Measurements from ENCODE around the gene S100A6.
A peak's percentile ranks its signal among the peaks of the same experiment; 100 is the strongest.
"Not testable (repeated sequence)": the region's sequence is repeated elsewhere in the genome, so short reads cannot be mapped to it uniquely, and the experiment has no call there.

The S100A6 gene

DNA sequence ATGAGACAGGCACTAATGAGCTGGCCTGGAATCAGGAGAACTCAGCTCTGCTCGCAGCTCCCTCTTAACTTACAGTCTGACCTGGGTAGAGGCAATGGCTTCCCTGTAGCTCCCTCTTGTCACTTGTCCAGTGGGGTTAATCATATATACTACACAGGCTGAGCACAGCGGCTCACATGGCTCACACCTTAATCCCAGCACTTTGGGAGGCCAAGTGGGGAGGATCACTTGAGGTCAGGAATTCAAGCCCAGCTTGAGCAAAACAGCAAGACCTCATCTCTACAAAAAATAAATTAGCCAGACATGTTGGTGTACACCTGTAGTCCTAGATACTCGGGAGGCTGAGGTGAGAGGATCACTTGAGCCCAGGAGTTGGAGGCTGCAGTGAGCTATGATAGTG lies 4.2 kb downstream of the S100A6 start:
- DNase-seq (ENCODE audit: low read depth), result no peak

DNA sequence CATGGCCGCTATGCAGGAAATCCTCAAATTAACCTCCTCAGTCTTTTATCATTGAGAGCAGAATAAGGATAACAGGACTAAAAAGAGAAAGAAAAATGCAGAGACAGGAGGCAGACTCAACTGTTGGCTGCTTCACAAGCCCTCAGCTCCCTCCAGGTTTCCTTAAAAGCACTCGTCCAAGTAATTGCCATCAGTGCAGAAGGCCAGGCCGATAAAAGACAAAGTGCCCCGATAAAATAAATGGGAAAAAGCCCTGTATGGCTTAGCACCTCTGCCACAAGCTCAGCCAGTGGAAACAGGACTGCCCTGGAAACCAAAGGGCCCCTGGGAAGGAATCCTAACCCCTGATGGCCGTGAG lies 8.1 kb downstream of the S100A6 start:
- no peak for DNase-seq (ENCODE audit: low read depth)

DNA sequence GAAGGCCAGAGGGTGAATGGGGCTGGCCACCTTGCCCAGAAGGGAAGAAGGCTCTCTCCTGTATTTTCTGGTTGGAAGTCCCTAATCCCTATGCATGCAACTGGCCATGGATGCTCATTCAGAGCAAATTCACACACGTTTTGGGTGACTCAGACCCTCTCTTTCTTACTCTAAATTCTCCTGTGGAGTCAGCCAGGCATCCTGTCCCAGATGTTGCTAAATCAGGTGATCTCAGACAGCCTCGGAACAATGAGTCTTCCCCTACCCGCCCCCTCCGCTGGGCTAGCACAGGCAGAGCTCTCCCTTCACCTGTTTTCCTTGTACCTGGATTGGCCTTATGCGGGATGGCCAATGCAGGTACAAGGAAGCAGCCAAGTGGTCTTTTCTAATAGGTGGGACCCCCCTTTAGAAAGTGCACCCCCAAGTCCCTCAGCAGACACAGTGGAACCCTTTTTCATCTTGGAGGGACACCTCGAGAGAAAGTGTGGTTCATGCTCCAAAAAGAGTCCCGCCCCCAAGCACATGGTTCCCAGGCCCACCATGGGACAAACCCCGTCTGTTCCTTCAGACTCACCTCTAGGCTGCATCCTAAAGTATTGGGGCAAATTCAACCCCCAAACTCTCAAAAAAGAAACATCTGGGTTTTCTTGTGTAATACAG lies 8.6 kb downstream of the S100A6 start:
- no peak for DNase-seq (ENCODE audit: low read depth)

DNA sequence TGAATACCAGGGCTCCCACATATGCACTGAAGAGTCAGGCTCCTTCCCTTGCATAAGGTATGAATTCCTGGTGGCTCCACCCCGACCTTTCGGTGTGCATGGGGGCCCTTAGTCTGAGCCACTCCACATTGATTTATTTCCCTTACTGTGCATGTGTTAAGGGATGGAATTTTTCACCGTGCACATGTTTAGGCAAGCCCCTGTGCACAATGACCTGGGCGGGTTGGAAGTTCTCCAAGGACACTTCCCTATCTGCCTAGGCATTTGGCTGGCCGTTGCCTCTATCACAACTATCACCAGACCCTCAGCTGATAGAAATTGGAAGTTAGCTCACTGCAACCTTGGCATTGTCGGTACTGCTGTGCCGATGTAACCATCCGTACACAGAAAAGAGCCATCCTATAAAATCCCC lies 9.7 kb downstream of the S100A6 start:
- DNase-seq (ENCODE audit: low read depth), result no peak

DNA sequence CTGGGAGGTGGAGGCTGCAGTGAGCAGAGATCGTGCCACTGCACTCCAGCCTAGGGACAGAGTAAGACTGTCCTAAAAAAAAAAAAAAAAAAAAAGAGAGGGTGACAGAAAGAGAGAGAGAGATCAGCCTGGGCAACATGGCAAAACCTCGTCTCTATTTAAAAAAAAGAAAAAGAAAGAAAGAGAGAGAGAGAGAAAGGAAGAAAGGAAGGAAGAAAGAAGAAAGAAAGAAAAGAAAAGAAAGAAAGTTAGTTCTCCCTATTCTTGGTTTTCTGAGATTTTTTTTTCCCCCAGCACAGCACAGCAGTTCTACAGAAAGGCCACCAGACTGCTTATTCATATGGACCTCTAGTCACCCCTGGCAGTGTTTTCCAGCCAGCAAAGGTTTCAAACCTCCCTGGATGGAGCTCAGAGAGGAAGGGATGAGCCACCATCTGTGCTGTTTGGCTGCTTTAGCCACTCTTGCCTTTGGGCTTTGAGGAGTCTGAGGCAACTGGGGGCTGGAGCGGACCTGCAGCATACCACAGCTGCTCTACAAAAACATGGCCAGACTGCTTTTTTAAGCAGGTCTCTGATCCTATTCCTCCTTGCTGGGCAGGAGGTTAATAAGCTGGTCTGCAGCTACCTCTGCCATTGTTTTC lies 10.6 kb downstream of the S100A6 start:
- no peak for DNase-seq (ENCODE audit: low read depth)

DNA sequence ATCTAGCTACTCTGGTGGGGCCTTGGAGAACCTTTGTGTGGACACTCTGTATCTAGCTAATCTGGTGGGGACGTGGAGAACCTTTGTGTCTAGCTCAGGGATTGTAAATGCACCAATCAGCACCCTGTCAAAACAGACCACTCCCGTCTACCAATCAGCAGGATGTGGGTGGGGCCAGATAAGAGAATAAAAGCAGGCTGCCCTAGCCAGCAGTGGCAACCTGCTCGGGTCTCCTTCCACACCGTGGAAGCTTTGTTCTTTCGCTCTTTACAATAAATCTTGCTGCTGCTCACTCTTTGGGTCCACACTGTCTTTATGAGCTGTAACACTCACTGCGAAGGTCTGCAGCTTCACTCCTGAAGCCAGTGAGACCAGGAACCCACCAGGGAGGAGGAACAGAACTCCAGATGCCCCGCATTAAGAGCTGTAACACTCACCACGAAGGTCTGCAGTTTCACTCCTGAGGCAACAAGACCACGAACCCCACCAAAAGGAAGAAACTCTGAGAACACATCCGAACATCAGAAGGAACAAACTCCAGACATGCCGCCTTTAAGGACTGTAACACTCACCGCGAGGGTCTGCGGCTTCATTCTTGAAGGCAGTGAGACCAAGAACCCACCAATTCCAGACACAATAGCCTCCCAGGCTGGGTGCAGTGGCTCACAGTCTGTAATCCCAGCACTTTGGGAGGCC lies 13.3 kb downstream of the S100A6 start:
- not testable (repeated sequence) for DNase-seq (ENCODE audit: low read depth)

DNA sequence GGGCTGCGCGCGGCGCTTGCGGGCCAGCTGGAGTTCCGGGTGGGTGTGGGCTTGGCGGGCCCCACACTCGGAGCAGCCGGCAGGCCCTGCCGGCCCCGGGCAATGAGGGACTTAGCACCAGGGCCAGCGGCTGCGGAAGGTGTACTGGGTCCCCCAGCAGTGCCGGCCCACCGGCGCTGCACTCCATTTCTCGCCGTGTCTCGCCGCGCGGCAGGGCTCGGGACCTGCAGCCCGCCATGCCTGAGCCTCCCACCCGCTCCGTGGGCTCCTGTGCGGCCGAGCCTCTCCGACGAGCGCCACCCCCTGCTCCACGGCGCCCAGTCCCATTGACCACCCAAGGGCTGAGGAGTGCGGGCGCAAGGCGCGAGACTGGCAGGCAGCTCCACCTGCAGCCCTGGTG lies 14.0 kb downstream of the S100A6 start:
- not testable (repeated sequence) for DNase-seq (ENCODE audit: low read depth)

DNA sequence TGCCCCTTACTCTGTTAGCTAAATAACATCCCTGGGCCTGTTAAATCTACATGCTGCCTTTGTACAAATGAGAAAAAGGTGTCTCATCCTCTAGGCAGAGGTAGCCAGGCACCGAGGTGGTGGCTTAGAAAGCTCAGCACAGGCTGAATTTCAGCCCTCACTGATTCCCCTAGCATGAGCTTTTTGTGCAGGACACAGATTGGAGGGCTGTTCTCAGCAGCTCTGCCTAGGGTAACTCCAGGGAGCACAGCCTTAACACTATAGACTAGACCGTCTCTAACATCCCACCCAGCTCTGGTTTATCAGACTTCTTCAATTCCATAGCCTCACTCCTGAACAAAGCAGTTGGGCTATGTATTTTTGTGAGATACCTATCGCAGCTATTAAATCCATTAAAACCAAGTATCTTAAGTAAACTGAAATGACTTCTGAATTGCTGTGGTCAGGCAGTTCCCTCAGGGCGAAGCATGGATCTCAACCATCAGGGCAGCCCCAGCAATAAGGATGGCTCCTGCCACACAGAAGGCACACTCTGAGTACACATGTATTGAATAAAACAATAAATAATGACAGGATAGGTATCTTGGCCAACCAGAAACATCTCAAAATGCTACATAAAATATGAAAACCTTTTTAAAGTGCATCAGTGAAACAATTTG lies 14.8 kb downstream of the S100A6 start:
- DNase-seq (ENCODE audit: low read depth), result no peak

DNA sequence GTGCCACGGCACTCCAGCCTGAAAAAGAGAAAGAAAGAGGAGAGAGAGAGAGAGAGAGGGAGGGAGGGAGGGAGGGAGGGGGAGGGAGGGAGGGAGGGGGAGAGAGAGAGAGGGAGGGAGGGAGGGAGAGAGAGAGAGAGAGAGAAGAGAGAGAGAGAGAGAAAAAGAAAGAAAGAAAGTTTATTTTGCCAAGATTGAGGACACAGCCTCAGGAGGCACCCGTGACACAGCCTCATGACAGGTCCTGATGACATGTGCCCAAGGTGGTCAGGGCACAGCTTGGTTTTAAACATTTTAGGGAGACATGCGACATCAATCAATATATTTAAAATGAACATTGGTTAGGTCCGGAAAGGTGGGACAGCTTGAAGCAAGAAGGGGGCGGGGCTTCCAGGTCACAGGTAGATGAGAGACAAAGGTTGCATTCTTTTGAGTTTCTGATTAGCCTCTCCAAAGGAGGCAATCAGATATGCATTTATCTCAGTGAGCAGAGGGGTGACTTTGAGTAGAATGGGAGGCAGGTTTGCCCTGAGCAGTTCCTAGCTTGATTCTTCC lies 15.6 kb downstream of the S100A6 start:
- DNase-seq (ENCODE audit: low read depth), result not testable (repeated sequence)

DNA sequence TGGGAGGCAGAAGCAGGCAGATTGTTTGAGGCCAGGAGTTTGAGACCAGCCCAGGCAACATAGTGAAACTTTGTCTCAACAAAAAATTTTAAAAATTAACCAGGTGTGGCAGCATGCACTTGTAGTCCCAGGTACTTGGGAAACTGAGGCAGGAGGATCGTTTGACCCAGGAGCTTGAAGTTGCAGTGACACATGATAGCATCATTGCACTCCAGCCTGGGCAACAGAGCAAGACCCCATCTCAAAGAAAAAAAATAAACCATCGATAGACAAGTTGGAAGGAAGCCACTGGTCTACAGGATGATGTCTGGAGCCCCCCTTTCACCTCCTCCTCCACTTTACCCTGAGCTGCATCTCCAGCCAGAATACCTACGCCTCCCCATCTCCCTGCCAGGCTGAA lies 16.5 kb downstream of the S100A6 start:
- DNase-seq (ENCODE audit: low read depth), result no peak

DNA sequence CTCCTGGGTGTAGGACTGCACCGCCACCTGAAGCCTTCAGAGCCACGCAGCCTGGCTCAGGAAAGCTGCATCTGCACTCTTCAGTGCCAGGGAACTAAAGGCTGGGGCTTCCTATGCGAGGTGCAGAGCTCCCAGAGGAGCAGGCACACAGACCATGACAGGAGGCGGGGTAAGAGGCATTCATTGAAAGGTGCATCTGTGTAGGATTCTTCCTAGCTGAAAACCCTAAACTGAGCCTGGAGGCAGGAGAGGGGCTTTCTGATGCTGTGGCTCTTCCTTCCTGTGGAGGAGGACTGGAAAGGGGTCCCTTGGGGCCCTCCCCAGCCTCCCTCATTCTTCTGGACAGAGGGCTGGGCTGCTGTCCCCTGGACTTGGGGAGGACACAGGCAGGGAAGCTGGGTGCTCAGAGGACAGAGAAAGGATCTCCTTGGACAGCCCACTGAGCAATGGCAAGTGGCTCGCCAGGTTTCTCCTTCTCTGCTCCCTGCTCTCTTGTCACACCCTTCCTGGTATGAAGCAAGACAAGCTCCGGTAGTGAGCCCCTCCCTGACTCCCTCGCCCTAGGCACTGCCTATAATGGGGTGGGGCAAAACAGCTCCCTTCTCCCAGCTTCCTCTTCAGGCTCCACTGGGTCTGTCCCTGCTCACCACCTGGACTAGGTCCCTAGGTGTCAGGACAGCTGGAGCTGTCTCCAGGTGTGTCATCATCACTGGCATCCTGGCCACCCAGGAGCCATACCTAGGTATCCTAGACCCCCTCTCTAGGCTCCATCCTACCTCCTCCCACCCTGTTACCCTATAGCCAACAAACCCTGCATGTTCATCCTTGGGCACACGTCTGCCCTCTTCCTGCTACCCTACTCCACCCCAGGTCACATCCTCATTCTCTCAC lies 20.0 kb downstream of the S100A6 start:
- no peak for DNase-seq (ENCODE audit: low read depth)

DNA sequence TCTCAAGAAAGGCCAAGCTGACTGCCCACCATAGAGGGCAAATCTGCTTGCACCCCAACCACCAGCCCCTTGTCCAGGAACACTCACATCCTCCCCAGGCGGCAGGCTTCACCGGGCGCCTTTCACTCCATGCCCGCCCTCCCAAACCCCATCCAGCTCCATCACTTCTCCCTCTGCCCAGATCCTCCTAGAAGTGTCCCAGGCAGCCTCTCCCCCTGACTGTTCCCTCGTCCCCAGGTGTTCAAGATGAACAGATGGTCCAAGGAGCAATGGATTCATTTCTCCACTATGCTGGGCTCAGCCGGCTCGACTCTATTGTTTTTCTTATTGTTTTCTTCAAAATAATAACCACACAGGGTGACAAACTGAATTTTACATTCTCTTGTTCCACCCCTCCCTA lies 22.1 kb downstream of the S100A6 start:
- no peak for DNase-seq (ENCODE audit: low read depth)

DNA sequence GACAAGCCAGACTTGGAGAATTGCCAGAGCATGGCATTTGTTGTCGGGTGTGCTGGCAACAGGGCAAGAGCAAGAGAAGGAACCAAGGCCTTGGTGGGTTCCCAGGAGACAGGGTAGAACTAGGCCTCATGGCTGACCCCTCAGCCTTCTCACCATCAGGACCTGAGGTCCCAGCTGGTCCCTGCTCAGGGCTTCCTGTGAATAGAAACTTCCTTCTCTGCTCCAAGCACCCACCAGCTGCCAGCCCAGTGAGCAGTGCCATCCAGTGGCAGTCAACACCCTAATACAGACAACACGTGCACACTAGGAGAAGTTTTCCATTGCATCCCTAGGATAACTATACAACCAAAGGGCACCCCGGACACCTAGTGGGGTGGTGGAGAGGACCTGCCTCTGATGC lies 22.8 kb downstream of the S100A6 start:
- no peak for DNase-seq (ENCODE audit: low read depth)

DNA sequence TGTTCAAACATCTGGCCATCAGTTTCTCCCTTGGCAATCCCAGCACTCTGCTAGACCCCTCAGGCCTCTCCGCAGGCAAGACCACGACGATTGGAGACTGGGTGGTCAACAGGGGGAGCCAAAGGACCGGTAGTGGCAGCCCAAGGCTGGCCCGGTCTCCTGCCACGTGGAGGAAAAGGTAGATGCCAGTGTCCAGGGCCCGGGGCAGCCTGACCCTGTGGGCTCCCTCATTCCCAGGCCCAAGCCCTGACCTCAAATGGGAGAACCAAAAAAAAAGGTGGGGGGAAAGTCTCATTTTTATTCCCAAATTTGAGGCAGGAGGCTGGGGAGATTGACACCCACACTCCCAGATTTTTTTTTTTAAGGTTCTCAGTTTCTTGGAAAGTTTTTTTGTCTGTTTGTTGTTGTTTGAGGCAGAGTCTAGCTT lies 24.8 kb downstream of the S100A6 start:
- DNase-seq (ENCODE audit: low read depth), result peak; percentile 67

DNA sequence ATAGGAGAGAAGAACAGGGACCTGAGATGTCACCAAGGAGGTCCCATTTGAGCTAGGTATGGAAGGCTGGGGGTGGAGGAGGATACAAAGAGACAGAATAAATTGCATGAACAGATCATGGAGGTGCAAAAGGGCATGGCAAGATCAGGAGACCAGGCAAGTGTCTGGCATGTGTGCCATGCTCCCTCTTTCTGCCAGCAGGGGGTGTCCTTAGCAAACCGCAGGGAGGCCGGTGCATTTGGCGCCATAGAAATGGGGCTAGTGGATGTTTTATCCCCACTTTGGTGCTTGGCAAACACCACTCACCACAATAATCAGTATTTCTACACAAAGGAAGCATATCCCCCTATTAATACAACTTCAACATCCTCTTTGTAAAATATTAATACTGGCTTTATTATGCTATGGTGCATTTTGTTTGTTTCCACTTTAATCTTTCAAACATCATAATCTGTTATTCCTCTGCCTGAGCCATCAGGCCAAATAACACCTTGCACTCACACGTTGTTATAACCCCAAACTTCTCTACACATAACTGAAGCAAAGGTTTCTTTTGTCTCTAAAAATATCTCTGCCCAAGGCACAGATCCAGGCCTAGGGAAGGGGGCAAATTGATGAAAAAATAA lies 25.9 kb downstream of the S100A6 start:
- peak; percentile 39 for DNase-seq (ENCODE audit: low read depth)

DNA sequence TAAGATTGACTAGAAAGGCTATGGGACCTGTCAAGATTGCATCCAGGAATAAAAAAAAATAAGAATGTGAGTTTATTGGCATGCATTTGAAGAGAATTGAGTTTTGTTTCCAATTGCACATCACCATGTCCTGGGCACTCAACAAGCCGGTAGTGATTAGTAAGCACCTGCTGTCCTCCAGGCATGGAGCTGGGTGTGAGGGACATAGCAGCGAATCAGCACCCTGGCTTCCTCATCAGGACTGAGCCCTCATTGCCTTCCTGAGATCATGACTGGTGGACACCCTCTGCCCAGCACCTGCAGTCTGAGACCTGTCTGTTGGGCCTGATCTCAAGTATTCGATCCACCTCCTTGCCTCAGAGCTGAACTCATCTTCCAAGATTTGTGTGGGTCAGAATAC lies 26.8 kb downstream of the S100A6 start:
- DNase-seq (ENCODE audit: low read depth), result no peak

DNA sequence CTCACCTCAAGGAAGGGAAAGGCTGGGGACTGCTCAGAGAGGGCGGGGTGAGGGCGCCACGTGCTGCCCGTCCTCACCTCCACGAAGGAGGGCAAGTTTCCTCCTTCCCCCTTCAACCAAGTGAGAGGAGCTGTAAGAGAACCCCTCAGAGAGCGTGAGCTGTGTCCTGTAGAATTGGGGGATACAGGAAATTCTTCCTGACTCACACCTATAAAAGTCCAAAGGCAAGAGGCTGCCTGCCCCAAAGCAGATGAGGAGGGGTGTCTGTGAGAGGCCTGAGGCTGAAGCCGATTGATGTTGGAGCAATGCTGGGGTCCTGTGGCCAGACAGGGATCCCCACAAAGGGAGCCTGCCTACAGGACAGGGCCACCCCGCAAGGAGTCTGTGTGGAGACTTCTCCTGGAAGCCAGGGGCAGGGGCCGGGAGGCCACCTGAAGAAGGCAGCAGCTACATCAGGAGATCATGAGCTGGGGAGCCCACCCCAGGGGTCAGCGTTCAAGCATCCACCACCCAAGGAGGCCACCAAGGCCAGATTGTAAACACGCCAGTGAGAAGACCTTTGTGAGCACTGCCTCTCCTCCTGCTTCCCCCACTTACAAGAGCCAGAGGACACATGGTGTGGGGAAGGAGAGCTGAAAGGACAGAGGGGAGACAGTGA lies 27.7 kb downstream of the S100A6 start:
- no peak for DNase-seq (ENCODE audit: low read depth)

DNA sequence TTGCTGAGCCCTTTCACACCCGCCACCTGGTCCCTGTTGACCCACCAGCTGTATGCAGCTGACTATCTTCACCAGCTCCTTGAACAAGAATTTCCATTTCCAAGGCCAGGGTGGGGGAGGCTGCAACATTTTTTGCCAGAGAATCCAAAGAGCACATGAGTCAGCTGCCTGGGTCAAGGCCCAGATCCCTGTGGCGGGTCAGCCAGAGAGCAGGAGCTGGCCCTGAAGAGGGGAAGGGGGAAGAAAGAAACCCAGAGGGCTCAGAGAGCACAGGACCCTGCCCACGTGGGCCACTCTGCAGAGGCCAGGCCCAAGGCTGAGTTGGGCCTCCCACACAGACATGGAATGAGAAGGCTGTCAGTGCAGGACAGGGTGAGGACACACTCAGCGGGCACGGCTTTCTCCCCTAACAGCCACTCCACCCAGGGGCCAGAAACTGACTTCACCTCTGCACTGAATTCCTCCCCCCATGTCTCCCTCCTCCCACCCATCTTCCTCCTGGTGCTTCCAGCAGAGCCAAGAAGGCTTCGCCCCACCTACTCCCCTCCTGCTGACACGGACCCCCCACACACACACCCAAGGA lies 28.9 kb downstream of the S100A6 start:
- no peak for DNase-seq (ENCODE audit: low read depth)

DNA sequence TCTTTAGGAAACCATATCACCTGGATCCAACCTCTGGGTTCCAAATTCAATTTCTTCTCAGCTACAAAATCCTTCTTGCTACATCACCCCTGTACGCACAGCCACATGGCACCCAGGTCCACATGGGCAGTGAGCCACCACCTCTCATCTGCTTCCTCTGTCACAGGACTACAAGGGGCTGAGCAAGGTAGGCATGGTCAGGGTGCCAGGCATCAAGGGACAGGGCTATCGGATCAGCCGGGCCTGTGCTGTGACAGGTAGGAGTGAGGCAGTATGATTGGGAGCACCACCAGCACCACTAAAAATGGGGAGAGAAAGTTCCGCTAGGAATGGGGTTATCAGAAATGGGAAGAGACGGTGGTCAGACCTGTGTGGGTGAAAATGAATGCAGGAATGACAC lies 29.4 kb downstream of the S100A6 start:
- no peak for DNase-seq (ENCODE audit: low read depth)

DNA sequence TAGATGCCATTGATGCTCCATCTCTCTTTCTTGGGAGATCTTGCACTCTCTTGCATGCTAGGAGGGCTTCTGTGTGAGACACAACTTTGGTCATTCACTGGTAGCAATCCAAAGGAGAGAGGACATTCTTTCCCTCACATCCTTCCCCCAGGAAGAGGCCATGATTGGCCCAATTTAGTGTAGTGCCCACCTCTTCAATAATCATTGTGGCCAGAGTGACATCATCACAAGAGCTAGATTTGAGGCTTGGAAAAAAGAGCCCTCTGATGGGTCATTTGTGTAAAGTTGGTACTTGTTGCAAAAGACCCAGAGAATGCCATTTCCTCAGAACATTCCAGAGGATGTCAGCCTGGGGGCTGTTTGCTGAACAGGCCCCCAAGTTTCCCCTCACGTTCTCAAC lies 30.2 kb downstream of the S100A6 start:
- DNase-seq (ENCODE audit: low read depth), result no peak
